Left hindlimb (tissue), 1 donor: ENCODE data around the gene TOX2.

ENCODE experiments used
- DNase-seq: peaks from one replicate; pipeline ENCODE4 v3.0.0-alpha.2; 2018

TOX2 gene

GRCh38 chr20:44023515-44024371 lies 109.1 kb downstream of the TOX2 start:
- no peak for DNase-seq

DNA sequence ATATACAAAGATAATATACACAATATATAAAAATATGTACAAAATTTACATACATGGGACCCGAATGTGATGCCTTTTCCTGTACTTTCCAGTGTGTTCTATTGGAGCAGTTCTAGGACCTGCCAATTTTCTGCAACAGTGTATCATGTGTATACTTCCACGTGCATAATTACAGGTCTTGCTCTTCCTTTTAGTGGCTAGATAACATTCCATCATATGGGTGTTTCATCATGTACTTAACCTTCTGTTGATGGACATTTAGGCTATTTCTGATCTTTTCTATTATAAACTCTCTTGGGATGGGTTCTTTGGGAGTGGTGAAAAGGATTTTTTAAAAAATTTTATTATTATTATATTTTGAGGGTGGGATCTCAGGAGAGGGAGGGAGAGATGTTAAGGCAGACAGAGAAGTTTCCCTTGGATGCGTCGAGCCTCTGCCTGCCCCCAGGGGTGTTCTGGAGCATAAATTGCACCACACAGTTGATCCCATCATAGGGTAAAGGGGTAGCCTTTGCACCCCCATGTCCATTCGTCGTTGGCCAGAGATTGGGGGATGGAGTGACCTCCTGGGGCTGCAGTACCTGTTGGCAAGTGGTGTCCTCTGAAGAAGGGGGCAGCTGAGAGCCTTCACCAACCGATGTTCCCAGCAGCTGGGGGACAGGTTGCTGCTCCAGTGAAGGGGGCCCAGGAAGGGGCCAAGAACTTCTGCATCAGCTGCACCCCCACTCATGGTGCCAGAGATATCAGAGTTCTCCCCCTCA lies 110.3 kb downstream of the TOX2 start:
- no peak for DNase-seq

DNA sequence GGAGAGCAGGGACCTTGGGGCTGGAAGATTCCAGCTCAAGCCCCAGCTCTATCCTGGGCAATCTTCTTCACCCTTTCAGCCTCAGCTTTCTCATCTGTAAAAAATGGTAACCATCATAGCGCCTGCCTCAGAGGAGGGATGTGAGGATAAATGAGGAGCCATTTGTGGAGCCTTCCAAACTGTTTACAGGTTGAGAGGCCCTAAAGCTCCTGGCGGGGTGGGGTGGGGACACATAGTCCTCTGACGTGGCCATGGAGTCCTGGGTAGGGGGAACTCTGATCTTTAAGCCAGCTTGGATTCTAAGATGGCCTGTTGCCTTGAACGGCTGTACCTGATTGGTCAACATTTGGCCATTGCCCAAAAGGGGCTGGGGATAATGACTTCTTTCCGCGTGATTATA lies 111.1 kb downstream of the TOX2 start:
- DNase-seq = no peak

- DNase-seq = no peak
Measured at GRCh38 chr20:44026647-44027342, 112.1 kb downstream of the TOX2 start.

DNA sequence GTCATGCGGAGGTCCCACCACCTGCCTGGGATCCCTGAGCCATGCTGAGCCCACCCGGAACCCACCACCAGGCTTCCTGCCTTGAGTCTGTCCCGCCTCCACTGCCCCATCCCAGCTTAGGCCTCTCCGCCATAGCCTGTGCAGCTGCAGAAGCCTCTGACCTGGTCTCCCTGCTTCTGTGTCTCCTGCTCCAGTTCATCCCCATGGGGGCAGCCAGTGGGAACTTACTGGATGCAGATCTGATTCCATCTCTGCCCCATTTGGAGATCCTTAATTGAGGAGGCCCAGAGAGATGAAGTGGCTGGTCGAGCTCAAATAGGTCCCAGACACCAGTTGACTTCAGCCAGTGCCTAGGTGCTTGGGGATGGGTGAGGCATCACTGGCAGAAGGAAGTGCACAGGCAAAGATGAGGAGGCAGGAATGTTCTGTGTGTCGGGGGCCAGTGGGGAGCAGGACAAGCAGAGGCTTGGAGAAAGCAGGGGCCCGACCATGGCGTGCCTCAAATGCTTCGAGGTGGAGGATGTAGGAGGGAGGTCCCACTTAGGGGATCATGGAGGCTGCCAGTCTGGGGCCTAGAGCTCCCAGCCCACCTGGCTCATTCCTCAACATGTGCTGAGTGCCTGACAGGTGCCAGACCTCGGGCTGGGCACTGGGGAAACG lies 112.8 kb downstream of the TOX2 start:
- no peak for DNase-seq

GRCh38 chr20:44028003-44028730 lies 113.5 kb downstream of the TOX2 start:
- DNase-seq = no peak

- no peak for DNase-seq
Measured at GRCh38 chr20:44028868-44029847, 114.5 kb downstream of the TOX2 start.

- no peak for DNase-seq
Measured at GRCh38 chr20:44029848-44030230, 115.2 kb downstream of the TOX2 start.

- DNase-seq = no peak
Measured at GRCh38 chr20:44030394-44030793, 115.7 kb downstream of the TOX2 start.

DNA sequence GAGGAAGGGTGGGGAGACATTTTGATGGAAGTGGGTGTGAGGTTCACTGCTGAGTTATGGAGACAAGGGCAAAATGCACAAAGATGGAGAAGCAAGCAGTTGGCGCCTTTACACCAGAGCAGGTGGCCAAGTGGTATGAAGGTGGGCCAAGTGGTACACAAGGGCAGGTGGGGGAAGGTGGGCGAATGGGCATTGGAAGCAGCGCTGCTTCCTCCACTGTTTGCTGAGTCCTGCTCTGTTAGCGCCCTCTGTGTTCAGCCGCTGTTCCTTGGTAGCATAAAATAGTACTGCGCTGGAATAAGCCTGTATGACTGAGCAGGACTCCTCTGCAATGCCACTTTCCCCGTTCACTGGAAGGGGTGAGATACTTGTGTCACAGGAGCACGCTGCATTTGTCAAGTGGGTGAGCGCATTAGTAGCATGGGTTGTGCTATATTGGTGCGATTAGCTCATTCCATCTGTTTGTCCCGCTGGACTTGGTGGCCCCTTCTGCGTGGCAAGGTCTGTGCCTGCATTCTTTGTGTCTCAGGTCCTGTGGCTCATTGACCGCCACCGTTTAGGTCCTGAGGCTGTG lies 116.4 kb downstream of the TOX2 start:
- DNase-seq = no peak

GRCh38 chr20:44031781-44032582 lies 117.3 kb downstream of the TOX2 start:
- DNase-seq = no peak

DNA sequence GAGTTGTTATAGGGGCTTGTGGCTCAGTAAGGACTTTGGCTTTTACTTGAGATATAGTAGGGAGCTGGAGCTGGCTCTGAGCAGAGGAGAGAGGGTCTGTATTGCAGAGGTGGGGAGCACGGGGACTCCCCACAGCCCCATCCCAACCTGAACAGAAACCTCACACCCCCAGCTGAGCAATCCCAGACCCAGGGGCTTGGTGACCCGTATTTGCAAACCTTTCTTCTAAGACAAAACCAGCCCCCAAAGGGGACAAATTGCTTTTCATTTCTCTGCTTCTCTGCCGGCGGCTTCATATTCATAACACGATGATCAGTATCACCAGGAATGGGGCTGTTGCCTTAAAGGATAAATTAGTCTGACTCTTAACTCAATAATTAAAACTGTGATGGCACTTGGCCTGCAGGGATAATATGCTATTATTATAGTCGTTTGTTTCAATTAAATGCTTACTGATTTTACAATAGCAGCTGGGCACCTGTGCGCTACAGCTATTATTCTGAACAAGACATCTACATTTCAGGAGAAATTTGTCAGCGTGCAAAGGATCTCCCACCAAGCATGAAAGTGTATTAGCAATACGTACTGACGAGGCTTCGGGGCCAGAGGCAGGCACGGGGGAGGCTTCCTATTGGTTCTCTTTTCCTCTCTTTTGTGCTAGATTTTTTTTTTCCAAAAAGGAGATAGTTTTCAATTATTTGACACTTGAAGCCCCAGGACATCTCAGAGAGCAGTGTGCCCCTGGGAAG lies 118.1 kb downstream of the TOX2 start:
- DNase-seq = no peak

DNA sequence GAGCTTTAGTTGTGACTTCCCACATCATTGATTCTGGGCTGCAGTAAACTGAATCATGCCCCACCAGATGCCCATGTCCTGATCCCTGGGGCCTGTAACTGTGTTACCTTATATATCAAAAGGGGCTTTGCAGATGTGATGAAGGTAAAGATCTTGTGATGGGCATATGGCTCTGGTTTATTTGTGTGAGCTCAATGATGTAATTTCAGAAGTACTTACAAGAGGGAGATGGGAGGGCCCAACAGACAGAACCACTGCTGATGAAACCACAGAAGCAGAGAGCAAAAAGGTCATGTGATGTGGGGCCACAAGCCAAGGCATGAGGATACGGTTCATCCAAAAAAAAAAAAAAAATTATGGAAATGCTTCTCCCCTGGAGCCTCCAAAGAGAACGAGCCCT lies 118.7 kb downstream of the TOX2 start:
- DNase-seq = no peak

DNA sequence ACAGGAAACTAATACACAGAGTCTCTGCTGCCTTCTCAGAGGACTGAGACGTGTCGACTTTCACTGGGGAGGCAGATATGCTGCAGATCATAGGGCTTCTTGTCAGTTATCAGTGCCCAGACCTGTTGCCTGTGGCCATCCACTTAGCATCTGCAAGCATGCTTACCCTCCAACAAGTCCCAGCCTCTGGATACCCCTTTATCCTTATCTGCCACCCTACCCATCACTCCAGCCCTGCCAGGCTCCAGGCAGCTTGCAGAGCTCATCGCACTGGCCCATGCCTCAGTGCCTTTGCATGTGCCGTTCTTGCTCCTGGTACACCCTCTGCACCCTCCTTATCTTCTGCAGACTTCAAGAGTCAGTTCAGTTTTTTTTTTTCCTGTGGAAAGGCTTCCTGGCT lies 119.2 kb downstream of the TOX2 start:
- no peak for DNase-seq

GRCh38 chr20:44034451-44034850 lies 119.8 kb downstream of the TOX2 start:
- no peak for DNase-seq

DNA sequence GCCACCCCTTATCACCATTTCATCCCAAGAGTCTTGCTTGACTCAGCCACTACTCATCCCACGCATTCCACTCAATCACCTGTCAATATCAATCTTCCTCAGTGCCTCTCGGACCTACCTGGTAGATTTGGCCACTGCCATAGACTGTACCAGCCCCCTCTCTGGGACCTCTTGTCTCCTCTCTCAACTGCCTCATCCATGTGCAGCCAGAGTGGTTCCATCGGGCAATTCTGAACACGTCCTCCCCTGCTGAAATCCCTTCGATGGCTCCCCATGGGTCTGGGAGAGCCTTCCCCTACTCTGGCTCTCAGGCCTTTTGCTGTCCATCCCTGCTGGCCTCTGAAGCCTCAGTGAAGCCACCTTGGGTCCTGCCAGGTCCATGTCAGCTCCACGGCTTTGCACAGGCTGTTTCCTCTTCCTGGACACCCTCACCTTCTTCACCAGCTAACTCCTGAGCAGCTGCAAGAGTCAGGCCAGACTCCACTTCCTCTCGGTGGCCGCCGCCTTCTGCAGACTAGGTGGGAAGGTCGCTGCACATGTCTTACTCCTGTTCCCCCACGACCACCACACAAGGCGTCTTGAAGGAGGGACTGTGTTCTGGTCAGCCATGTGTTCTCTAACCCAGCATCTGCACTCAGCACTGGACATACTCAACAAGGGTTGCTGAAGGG lies 120.4 kb downstream of the TOX2 start:
- no peak for DNase-seq

- no peak for DNase-seq
Measured at GRCh38 chr20:44035924-44036323, 121.3 kb downstream of the TOX2 start.

- no peak for DNase-seq
Measured at GRCh38 chr20:44036441-44036840, 121.8 kb downstream of the TOX2 start.
